HepG2 (cell line): ENCODE data around the gene CDK9. TPM values are rescaled to one million over a fixed set of nuclear protein-coding genes. Genes with fewer than 3 reads are reported as not detected.
A peak's percentile ranks its signal among the peaks of the same experiment; 100 is the strongest.

Experiments
- HNRNPLL ChIP-seq: fragments of 200-400 bp; formaldehyde crosslinking; IDR thresholded peaks from 2 replicates; pipeline ENCODE4 v1.6.1; 2017; ENCODE audit warnings: mild to moderate bottlenecking, low read depth, low read length; ENCODE audit not compliant: poor library complexity, severe bottlenecking
- PCBP2 ChIP-seq: fragments of 200-400 bp; formaldehyde crosslinking; optimal IDR thresholded peaks from 2 replicates; pipeline ENCODE3; 2018; ENCODE audit warnings: low read length, low read depth; ENCODE audit not compliant: poor library complexity, severe bottlenecking
- RARA ChIP-seq: IDR thresholded peaks from 2 replicates; pipeline ENCODE4 v1.6.1; 2016; ENCODE audit warnings: missing genetic modification reagents, missing compliant biosample characterization
- RFX3 ChIP-seq: IDR thresholded peaks from 2 replicates; pipeline ENCODE4 v1.6.1; 2016; ENCODE audit warnings: missing biosample characterization, missing genetic modification reagents
- SAFB2 ChIP-seq: sonication (generic); formaldehyde crosslinking; IDR thresholded peaks from 2 replicates; pipeline ENCODE4 v1.5.1; 2020; ENCODE audit warnings: missing genetic modification reagents, low read depth, mild to moderate bottlenecking, borderline replicate concordance
- SP1 ChIP-seq, 2 experiments: fragments of 450-650 bp in 1 of 2; sonication (generic) in 1 of 2; formaldehyde crosslinking in 1 of 2; IDR thresholded peaks; 2 replicates each; pipeline versions ENCODE4 v1.4.0 to v1.6.1; 2016 to 2020; ENCODE audit warnings: missing genetic modification reagents in 1 of 2
- TRIM24 ChIP-seq: sonication (generic); formaldehyde crosslinking; IDR thresholded peaks from 2 replicates; pipeline ENCODE4 v1.8.0; 2022; ENCODE audit warnings: mild to moderate bottlenecking, missing genetic modification reagents
- polyA plus RNA-seq, 8 experiments: library from polyadenylated mRNA; depleted of rRNA in 3 of 8; stranded (reverse) in 7 of 8; unstranded in 1 of 8; fragments of >200 nt; fragmentation: Illumina TruSeq in 4 of 8; extraction: Trizol in 4 of 8; gene quantifications; 2 replicates each; pipeline versions ENCODE4 v1.2.1 to v1.2.3, GENCODE V29; 2011 to 2016; ENCODE audit warnings: low read depth in 4 of 8, missing spikeins in 1 of 8, mixed read lengths in 1 of 8; ENCODE audit not compliant: insufficient read depth in 1 of 8
- total RNA-seq, 5 experiments: library from RNA; depleted of rRNA; stranded (reverse); fragments of >200 nt; fragmentation: Illumina TruSeq; extraction: Trizol; gene quantifications; 2 replicates each; pipeline ENCODE4 v1.2.3, GENCODE V29; 2016; ENCODE audit warnings: low read depth in 1 of 5
- TF ChIP-seq, protein P1 (sequence below): sonication (generic); formaldehyde crosslinking; IDR thresholded peaks from 2 replicates; pipeline ENCODE4 v1.8.0; 2022; ENCODE audit warnings: missing genetic modification reagents, mild to moderate bottlenecking, borderline replicate concordance
- TF ChIP-seq, protein P2 (sequence below): sonication (generic); formaldehyde crosslinking; IDR thresholded peaks from 2 replicates; pipeline ENCODE4 v1.5.0; 2020; ENCODE audit warnings: mild to moderate bottlenecking, missing genetic modification reagents, borderline replicate concordance
- TF ChIP-seq, protein P3 (sequence below): sonication (generic); formaldehyde crosslinking; IDR thresholded peaks from 2 replicates; pipeline ENCODE4 v1.4.0; 2020; ENCODE audit warnings: mild to moderate bottlenecking, missing genetic modification reagents
- TF ChIP-seq, protein P4 (sequence below): IDR thresholded peaks from 2 replicates; pipeline ENCODE4 v1.6.1; 2016; ENCODE audit warnings: mild to moderate bottlenecking
- TF ChIP-seq, protein P5 (sequence below): sonication (generic); formaldehyde crosslinking; IDR thresholded peaks from 2 replicates; pipeline ENCODE4 v1.4.0; 2020; ENCODE audit warnings: missing genetic modification reagents, borderline replicate concordance

Gene CDK9
- total and polyA plus RNA-seq, 2 of the 13 experiments (the other 11 are each of a cell fraction or from before 2014, with no cell fraction given) = 16.8 to 21.5 TPM

DNA sequence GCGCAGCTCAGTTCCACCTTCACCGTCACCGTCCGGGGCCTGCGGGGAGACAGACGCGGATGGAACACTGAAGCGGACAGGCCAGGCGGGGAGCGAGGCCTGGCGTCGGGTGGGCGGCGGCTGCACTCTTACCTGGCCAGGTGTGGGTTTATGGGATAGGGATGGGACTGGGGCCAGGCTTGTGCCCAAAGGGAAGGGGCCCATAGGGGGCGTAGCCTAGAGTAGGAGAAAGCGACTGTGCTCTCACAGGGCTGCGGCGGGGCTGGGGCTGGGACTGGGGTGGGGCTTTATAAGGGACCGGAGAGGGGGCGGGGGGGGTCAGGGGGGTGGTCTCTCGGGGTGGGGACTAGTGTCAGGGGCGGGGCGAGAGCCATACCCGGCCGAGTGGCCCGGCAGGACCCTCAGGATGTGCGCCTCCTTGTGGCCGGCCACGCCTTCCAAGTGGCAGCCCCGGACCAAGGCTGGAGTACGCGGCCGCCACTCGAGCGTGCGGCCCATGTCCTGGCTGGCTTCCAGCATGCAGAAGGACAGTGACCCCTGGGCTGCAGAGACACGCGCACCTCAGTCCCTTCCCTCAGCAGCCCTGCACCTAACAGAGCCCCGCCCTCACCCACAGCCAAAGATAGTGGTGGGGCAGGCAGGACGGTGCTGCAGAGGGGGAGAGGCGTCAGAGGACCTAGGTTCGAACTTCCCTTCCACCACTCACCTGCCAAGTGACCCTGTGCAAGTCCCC is 39.7 kb downstream of the CDK9 start (continued):
- TF ChIP-seq, protein P1, sequence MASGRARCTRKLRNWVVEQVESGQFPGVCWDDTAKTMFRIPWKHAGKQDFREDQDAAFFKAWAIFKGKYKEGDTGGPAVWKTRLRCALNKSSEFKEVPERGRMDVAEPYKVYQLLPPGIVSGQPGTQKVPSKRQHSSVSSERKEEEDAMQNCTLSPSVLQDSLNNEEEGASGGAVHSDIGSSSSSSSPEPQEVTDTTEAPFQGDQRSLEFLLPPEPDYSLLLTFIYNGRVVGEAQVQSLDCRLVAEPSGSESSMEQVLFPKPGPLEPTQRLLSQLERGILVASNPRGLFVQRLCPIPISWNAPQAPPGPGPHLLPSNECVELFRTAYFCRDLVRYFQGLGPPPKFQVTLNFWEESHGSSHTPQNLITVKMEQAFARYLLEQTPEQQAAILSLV (CRISPR knock-in tag) = peak; percentile 34; the same call in 1 of the 2 replicates
- TF ChIP-seq TRIM24 (CRISPR knock-in tag) = no peak
- peak; percentile 67; the same call in 1 of the 2 replicates for TF ChIP-seq RARA (CRISPR knock-in tag)
- TF ChIP-seq RFX3 (CRISPR knock-in tag) = no peak
- peak; percentile 30 for TF ChIP-seq HNRNPLL
- TF ChIP-seq, protein P2, sequence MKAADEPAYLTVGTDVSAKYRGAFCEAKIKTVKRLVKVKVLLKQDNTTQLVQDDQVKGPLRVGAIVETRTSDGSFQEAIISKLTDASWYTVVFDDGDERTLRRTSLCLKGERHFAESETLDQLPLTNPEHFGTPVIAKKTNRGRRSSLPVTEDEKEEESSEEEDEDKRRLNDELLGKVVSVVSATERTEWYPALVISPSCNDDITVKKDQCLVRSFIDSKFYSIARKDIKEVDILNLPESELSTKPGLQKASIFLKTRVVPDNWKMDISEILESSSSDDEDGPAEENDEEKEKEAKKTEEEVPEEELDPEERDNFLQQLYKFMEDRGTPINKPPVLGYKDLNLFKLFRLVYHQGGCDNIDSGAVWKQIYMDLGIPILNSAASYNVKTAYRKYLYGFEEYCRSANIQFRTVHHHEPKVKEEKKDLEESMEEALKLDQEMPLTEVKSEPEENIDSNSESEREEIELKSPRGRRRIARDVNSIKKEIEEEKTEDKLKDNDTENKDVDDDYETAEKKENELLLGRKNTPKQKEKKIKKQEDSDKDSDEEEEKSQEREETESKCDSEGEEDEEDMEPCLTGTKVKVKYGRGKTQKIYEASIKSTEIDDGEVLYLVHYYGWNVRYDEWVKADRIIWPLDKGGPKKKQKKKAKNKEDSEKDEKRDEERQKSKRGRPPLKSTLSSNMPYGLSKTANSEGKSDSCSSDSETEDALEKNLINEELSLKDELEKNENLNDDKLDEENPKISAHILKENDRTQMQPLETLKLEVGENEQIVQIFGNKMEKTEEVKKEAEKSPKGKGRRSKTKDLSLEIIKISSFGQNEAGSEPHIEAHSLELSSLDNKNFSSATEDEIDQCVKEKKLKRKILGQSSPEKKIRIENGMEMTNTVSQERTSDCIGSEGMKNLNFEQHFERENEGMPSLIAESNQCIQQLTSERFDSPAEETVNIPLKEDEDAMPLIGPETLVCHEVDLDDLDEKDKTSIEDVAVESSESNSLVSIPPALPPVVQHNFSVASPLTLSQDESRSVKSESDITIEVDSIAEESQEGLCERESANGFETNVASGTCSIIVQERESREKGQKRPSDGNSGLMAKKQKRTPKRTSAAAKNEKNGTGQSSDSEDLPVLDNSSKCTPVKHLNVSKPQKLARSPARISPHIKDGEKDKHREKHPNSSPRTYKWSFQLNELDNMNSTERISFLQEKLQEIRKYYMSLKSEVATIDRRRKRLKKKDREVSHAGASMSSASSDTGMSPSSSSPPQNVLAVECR (CRISPR knock-in tag) = peak; percentile 62; the same call in 1 of the 2 replicates
- no peak for TF ChIP-seq SP1 (IDR thresholded peaks at IDR 0.05)
- no peak for TF ChIP-seq SP1 (CRISPR knock-in tag; IDR thresholded peaks at IDR 0.05)
- TF ChIP-seq, protein P3, sequence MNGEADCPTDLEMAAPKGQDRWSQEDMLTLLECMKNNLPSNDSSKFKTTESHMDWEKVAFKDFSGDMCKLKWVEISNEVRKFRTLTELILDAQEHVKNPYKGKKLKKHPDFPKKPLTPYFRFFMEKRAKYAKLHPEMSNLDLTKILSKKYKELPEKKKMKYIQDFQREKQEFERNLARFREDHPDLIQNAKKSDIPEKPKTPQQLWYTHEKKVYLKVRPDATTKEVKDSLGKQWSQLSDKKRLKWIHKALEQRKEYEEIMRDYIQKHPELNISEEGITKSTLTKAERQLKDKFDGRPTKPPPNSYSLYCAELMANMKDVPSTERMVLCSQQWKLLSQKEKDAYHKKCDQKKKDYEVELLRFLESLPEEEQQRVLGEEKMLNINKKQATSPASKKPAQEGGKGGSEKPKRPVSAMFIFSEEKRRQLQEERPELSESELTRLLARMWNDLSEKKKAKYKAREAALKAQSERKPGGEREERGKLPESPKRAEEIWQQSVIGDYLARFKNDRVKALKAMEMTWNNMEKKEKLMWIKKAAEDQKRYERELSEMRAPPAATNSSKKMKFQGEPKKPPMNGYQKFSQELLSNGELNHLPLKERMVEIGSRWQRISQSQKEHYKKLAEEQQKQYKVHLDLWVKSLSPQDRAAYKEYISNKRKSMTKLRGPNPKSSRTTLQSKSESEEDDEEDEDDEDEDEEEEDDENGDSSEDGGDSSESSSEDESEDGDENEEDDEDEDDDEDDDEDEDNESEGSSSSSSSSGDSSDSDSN (CRISPR knock-in tag) = peak; percentile 70; the same call in 1 of the 2 replicates
- TF ChIP-seq, protein P4, sequence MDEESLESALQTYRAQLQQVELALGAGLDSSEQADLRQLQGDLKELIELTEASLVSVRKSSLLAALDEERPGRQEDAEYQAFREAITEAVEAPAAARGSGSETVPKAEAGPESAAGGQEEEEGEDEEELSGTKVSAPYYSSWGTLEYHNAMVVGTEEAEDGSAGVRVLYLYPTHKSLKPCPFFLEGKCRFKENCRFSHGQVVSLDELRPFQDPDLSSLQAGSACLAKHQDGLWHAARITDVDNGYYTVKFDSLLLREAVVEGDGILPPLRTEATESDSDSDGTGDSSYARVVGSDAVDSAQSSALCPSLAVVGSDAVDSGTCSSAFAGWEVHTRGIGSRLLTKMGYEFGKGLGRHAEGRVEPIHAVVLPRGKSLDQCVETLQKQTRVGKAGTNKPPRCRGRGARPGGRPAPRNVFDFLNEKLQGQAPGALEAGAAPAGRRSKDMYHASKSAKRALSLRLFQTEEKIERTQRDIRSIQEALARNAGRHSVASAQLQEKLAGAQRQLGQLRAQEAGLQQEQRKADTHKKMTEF (CRISPR knock-in tag) = peak; percentile 69; the same call in 1 of the 2 replicates
- TF ChIP-seq SAFB2 (CRISPR knock-in tag) = no peak
- TF ChIP-seq PCBP2 = no peak
- TF ChIP-seq, protein P5, sequence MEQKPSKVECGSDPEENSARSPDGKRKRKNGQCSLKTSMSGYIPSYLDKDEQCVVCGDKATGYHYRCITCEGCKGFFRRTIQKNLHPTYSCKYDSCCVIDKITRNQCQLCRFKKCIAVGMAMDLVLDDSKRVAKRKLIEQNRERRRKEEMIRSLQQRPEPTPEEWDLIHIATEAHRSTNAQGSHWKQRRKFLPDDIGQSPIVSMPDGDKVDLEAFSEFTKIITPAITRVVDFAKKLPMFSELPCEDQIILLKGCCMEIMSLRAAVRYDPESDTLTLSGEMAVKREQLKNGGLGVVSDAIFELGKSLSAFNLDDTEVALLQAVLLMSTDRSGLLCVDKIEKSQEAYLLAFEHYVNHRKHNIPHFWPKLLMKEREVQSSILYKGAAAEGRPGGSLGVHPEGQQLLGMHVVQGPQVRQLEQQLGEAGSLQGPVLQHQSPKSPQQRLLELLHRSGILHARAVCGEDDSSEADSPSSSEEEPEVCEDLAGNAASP (CRISPR knock-in tag) = peak; percentile 73; the same call in 1 of the 2 replicates
